RWPE1 (cell line): ENCODE measurements around the gene CD163L1.
"Not testable (repeated sequence)": the region's sequence is repeated elsewhere in the genome, so short reads cannot be mapped to it uniquely, and the experiment has no call there.

Experiments used
- CTCF ChIA-PET: fragments of 350-600 bp; sonication (Branson Sonifier 250); formaldehyde crosslinking; extraction: SDS; loops from one replicate; lab custom pipeline; 2021; lab: Yijun Ruan, JAX
- POLR2A ChIA-PET: fragments of 400-600 bp; formaldehyde crosslinking; extraction: SDS; loops from one replicate; lab custom pipeline; 2020; ENCODE audit warnings: antibody characterized with exemption; ENCODE audit not compliant: low non-redundant PET; lab: Yijun Ruan, JAX
- DNase-seq: peaks from one replicate; pipeline ENCODE4 v3.0.0; 2012; ENCODE audit warnings: low spot score
- H3K27ac ChIP-seq: fragments of 450-650 bp; 2 replicates; pipeline ENCODE4 v1.5.1; 2017
- CTCF ChIP-seq: fragments of 450-650 bp; conservative IDR thresholded peaks from 2 replicates; pipeline ENCODE4 v1.5.1; 2017; ENCODE audit warnings: low read depth, mild to moderate bottlenecking

CD163L1 gene

GRCh38 chr12:7444537-7444936, 584 bp upstream of the CD163L1 start:
- POLR2A ChIA-PET, result no interaction called here

GRCh38 chr12:7441216-7441615, 2.7 kb downstream of the CD163L1 start:
- no peak overlapping the region for H3K27ac ChIP-seq
- TF ChIP-seq CTCF, result no peak
- POLR2A ChIA-PET, result no interaction called here
- no peak for DNase-seq
- CTCF ChIA-PET, result no interaction called here

More at GRCh38 chr12:7444537-7444936, 584 bp upstream of the CD163L1 start:
- no peak for TF ChIP-seq CTCF
- no peak for DNase-seq
- no peak overlapping the region for H3K27ac ChIP-seq
- CTCF ChIA-PET, result no interaction called here

GRCh38 chr12:7439579-7440505, 4.1 kb downstream of the CD163L1 start:
- ChIA-PET CTCF (interaction anchor here (0.5 to 0.7 kb wide), 2 partner anchors 59 to 234 kb away, joined by 3 read pairs; no protein-coding TSS in a partner anchor), POLR2A (no interaction called here)
- H3K27ac ChIP-seq, result no peak overlapping the region
- DNase-seq, result peak; percentile 18
- no peak for TF ChIP-seq CTCF

- H3K27ac ChIP-seq, DNase-seq, CTCF ChIA-PET, POLR2A ChIA-PET: not testable (repeated sequence)
Measured at GRCh38 chr12:7438291-7438995, 5.5 kb downstream of the CD163L1 start.

- POLR2A ChIA-PET, CTCF ChIA-PET, DNase-seq, H3K27ac ChIP-seq: not testable (repeated sequence)
Measured at GRCh38 chr12:7437494-7437893, 6.5 kb downstream of the CD163L1 start.

- POLR2A ChIA-PET, result no interaction called here
- no peak for DNase-seq
- no peak for TF ChIP-seq CTCF
- H3K27ac ChIP-seq, result no peak overlapping the region
- CTCF ChIA-PET, result no interaction called here
Measured at GRCh38 chr12:7434670-7435069, 9.3 kb downstream of the CD163L1 start.

- DNase-seq, result peak; percentile 57
- CTCF ChIA-PET, result interaction anchor here (0.7 kb wide), 1 partner anchor 322 kb away, joined by 3 read pairs; no protein-coding TSS in a partner anchor
Measured at GRCh38 chr12:7433276-7433822, 10.6 kb downstream of the CD163L1 start.

More at GRCh38 chr12:7433276-7433822, 10.6 kb downstream of the CD163L1 start:
- POLR2A ChIA-PET, result no interaction called here
- TF ChIP-seq CTCF, result no peak
- no peak overlapping the region for H3K27ac ChIP-seq
